Hematopoietic multipotent progenitor cell treated with erythropoietin and hydrocortisone succinate and interleukin-3 and kit ligand, for 6 days (in vitro differentiated cells): ENCODE measurements around the gene GGT6.

Experiments used
- DNase-seq: peaks from one replicate; pipeline ENCODE4 v3.0.0-alpha.2; 2015

The GGT6 gene

GRCh38 chr17:4573115-4573514 lies 12.7 kb upstream of the GGT6 start:
- DNase-seq, result no peak

DNA sequence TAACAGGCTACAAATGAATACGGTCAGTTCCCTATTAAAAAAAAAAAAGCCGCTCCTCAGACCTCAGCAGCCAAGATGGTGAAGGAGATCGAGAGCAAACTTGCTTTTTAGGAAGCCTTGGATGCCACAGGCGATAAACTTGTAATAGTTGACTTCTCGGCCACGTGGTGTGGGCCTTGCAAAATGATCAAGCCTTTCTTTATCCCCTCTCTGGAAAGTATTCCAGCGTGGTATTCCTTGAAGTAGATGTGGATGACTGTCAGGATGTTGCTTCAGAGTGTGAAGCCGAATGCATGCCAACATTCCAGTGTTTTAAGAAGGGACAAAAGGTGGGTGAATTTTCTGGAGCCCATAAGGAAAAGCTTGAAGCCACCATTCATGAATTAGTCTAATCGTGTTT lies 11.8 kb upstream of the GGT6 start:
- DNase-seq, result no peak

DNA sequence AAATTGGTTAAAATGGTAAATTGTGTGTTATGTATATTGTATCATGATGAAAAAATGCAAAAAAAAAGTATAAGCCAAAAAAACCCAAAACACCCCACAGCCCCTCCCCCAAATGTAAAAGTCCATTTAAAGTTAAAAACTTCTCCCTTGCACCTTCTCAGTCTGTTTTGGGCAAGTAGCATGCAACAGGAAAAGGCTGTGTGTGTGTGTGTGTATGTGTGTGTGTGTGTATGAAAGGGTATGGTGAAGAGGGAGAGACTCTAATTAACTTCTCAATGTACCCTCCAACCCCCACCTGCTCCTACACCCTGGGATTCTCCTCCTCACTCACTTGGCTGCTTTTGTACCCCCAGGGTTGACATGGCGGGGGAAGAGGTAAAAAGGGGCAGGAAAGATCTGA lies 9.2 kb upstream of the GGT6 start:
- DNase-seq, result no peak

GRCh38 chr17:4566785-4567184 lies 6.4 kb upstream of the GGT6 start:
- DNase-seq, result peak; percentile 87

DNA sequence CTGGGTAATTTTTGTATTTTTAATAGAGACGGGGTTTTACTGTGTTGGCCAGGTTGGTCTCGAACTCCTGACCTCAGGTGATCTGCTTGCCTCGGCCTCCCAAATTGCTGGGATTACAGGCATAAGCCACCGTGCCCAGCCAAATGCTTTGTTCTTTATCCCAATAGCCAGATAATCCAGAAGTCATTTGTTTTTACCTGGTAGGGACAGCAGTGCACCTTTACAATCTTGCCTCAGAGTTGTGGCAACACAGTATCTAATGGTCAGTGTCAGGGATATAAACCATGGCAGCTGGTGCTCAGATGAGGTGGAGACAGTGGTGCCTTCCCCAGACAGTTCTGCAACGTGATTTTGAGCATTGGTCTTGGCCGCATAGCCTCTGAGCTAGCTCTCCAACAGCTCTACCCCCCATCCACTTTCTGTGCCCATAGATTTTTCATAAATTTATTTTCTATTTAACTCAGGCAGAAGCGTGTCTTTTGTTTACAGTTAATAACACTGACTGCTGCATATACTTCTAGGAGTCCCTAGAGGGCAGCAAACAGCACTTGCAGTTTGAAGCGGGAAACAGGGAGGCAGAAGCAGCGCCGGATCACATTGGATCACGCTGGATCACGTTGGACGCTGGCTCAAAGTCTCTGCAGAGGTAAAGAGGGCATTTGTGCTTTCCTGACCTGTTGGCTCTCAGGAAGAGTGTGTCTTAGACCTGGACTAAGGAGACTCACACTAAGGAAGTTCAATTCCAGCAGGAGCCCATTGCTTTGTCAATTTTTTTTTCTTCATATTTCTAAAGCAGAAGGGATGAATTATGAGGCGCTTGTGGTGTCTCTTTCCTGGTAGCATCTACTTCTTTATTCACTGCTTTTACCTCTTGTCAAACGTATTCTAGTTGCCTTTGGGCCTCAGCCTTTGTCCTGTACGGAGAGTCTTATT lies 5.1 kb upstream of the GGT6 start:
- DNase-seq, result peak; percentile 93

DNA sequence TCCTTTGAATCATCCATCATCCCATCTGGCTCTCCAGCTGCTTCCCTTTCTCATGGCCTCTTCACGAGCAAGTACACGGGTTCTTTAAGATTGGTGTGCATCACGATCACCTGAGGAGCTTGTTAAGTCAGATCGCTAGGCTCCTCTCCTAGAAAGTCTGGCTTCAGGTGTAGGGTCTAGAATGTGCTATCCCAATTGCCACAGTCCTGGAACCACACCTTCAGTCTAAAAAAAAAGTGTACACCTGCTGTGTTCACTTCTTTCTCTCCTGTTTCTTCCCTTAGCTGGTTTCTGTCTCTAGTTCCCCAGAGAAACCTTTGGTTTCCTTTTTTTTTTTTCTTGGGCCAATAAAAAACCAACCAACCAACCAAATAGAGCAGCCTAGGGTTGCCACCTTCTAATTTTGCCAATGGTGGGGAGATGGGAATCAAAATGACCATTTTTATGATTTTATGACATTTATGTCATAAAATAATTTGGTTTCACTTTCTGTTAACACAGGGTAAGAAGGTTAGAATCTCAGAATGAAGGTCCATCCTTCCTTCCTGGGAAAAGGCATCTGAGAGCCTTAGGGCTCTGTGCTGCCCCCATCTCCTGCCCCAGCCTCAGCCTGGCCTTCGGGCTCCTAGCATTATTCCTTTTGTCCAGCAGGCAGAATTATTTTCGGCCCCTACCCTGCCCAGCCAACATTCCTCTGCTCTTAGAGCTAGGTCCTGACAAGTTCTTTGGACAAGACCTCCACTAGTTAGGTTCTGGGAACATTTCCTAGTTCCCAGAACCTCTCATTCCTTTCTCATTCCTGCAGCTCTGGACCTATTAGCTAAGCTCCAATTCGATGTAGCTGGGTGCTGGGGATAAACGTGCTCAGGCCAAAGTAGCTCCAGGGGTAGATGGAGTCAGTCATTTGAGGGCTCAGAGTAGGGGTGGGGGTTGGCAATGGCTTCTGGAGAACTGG lies 1.9 kb upstream of the GGT6 start:
- DNase-seq, result no peak

DNA sequence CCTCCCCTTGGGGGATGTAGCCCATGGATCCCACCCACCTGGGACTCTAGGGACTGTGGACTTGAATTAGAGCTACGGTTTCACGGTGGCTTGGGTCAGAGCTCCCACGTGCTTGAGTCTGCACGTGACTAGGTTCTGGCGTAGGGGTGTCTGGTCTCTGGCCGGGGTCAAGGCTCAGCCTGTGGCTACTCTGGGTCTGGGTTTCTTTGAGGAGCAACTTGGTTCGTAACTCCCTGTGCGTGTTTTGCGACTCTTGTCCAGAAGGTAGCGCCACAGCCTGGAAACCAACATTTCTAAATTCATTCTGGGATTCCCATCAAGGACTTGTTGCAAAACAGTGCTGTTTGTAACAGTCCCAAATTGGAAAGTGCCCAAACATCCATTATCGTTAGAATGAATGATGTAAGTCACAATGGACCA lies 470 bp upstream of the GGT6 start:
- no peak for DNase-seq

- DNase-seq, result no peak
These were observed 411 bp downstream of the GGT6 start for GRCh38 chr17:4559966-4560365.

DNA sequence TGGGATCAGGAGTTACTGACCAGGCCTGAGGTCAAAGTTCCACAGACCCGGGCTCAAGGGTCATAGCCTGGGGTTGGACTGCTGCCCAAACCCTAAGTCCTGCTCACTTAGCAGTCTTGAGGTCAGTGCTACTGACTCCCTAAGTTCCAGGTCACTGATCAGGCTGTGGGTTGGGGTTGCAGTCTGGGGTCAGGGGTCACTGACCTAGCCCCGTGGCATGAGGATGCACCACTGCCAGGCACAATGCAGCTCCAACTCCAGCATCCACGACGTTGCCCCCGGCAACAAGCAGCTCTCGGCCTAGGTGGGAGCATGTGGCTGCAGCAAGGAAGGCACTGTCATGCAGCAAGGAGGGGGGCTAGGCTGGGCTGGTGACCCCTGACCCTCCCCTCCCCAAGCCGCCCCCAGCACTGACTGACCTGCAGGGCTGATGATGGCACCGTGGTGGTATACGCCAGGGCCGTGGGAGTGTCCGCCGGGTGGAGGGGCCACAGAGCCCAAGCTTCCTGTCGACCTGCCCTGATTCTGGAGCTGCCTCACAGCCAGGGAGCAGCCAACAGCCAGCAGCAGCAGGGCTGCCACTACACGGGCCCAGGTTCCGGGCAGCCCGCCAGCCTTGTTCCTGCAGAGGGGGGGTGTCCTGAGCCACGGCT lies 1.1 kb downstream of the GGT6 start:
- no peak for DNase-seq

- no peak for DNase-seq
These were observed 1.9 kb downstream of the GGT6 start for GRCh38 chr17:4558347-4558971.

DNA sequence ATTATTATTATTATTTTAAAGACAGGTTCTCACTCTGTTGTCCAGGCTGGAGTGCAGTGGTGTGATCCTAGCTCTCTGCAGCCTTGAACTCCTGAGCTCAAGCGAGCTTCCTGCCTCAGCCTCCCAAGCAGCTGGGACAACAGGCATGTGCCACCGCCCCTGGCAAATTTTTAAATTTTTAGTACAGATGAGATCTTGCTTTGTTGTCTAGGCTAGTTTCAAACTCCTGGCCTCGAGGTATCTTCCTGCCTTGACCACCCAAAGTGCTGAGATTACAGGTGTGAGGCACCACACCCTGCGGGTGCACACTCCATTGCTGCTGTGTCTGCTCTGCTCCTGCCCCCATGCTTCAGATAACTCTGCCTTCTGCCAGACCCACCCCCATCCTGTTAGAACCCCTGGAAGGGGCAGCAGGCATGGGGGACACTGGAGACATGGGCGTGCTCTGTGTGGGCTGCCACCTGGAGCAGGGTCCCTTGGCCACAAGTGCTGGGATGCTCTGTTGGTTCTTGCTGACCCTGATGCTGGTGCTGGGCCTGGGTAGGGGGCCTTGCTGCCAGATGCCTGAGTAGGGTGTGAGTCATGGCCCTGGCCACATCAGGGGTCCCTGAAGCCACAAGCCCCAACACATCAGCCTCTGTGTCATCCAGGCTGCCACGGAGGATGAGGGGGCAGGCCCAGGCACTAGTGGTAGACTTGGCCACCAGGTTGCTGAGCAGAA lies 2.6 kb downstream of the GGT6 start:
- DNase-seq, result no peak

- no peak for DNase-seq
These were observed 3.4 kb downstream of the GGT6 start for GRCh38 chr17:4556996-4557395.

GRCh38 chr17:4555873-4556759 lies 4.3 kb downstream of the GGT6 start:
- no peak for DNase-seq

- peak; percentile 99 for DNase-seq
These were observed 5.2 kb downstream of the GGT6 start, which contains the start of gene MYBBP1A for GRCh38 chr17:4554997-4555799. Gene MYBBP1A (minus strand): TSS chr17:4555384. CDS start chr17:4555324, 60 bp downstream.

GRCh38 chr17:4554441-4554996 lies 5.9 kb downstream of the GGT6 start:
- no peak for DNase-seq

DNA sequence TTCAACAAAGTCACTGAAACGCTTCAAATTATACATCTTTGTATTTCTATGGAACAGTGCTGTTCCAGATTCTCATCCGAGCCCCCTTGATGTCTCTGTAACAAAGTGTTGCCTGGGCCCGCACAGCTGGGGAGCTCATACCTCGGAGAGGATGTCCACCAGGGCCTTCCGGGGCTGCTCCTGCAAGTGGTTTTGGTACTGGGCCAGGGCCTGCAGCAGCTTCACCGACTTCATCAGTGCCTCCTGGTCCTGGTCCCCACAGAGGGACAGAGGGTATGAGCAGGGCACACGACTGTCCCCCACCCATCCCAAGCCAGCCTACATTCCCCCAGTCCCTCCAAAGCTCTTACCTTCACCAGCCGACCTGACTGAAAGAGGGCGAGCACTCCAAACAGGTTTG lies 6.7 kb downstream of the GGT6 start:
- no peak for DNase-seq

DNA sequence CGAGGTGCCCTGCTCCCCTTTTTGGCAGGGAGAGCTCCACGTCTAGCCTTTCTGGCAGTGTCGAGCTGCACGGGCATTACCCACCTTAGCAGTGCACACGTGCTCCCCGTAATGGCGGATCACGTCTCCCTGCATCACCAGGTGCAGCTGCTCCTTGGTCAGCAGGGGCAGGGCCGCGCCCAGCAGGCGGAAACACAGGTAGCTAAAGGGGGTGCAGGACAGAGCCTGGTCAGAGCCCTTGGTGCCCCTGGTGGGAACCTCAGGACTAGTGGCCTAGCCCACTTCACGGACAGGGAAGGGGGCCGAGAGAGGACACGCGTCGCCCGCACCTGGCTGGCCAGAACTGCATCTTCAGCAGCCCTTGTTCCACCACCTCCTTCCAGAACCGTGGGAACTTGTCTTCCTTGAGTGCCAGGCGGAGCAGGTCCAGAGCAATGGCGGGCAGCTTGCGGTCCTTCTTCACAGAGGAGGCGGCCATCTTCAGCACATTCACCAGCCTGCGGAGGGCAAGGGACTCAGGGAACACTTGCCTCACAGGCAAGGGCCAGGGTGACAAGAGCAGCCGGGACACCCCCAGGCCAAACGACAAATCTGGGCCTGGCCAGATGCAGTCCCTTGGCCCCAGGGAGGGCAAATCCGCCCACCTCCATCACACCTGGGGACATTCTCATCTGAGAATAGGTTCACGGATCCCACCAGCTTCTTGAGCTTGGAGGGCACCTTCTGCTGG lies 8.4 kb downstream of the GGT6 start:
- DNase-seq, result no peak

GRCh38 chr17:4551141-4551540 lies 9.2 kb downstream of the GGT6 start:
- peak; percentile 76 for DNase-seq

DNA sequence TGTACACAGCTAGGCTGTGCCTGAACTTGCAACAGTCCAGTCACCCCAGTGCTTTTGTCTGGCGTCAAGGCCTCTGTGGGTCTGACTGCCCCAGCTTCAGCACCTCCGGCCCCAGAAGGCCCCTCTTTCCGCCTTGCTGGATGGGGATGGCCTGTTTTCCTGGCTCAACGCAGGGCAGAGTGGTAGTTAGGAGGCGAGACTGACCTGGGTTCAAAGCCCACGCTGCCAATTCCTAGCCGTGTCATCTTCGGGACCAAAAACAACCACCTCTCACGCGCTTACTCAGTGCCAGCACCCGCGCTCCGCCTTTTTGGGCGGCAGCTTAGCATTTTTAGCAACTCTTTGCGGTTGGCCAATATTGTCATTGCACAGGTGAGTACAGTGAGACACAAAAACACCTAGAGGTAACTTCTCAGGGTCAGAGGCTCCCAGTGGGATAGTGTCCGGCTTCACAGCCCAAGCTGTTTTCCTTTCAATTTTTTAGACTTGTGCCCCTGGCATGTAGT lies 9.8 kb downstream of the GGT6 start:
- no peak for DNase-seq
